Middle frontal gyrus (tissue), 1 donor: ENCODE results near the gene RPS21.

Source experiments
- DNase-seq: peaks from one replicate; pipeline ENCODE4 v3.0.0-alpha.2; 2015; ENCODE audit warnings: low spot score; ENCODE audit errors: extremely low spot score

The RPS21 gene

DNA sequence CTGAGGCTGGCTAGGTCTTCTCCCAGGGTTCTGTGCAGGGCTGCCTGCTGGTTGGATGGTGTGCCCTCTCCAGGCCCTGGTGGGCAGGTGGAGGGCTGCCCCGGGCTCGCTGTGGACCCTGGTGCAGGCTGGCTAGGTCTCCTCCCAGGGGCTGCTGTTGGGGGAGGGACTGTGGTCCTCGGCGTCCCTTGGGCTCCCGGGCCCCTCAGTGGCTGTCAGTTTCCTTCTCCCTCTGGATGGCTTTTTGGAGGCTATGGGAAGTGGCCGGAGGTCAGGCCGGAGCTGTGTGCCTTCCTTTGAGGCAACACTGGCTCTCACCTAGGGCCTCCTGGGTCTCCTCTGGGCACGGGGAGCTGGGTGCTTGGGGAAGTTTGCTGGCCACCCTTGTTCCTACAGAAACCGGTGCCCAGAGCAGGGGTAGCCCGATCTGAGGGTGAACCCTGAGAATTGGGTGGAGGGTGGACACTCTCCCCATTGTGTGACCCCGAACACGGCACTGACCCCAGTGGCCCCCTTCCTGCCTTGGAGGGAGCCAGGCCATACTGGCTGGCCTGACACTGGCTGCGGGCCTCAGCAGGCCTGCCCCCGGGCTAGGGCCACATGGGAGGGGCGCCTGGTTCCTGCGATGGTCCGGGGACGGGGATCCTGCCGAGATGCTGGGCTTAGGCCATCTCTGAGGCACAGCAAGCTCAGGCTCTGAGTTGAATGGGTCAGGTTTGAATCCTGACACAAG is 24.0 kb downstream of the RPS21 start:
- no peak for DNase-seq

DNA sequence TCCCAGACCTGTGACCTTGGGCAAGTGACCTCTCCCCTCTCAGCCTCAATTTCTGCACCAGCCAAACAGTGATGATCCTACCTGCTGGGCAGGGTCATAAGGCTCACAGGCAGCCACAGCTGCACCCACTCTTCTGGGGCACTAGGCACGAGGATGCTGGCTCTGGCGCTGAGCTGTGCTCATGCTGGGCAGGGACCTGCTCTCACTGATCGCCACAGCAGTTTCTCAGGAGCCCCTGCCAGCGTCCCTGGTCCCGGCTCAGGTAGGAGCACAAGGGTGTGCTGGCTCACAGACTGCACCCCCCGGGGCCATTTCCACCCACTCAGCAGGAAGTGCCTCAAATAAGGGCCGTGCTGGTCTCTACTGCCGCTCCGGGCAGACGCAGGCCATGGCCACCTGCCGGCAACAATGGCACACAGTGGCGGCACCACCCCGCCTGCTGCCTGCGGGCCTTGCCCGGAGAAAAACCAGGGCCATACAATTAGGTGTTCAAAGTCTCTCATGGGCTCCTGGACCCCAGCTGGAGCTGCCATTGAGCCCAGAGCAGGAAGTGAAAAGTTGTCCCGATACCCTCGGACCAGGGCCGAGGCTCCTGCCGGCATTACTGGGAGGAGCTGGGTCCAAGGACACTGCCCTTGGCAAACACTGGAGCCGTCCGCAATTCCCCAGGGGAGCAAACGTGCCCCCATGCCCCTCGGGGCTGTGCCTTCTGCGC is 24.7 kb downstream of the RPS21 start:
- DNase-seq = no peak

DNA sequence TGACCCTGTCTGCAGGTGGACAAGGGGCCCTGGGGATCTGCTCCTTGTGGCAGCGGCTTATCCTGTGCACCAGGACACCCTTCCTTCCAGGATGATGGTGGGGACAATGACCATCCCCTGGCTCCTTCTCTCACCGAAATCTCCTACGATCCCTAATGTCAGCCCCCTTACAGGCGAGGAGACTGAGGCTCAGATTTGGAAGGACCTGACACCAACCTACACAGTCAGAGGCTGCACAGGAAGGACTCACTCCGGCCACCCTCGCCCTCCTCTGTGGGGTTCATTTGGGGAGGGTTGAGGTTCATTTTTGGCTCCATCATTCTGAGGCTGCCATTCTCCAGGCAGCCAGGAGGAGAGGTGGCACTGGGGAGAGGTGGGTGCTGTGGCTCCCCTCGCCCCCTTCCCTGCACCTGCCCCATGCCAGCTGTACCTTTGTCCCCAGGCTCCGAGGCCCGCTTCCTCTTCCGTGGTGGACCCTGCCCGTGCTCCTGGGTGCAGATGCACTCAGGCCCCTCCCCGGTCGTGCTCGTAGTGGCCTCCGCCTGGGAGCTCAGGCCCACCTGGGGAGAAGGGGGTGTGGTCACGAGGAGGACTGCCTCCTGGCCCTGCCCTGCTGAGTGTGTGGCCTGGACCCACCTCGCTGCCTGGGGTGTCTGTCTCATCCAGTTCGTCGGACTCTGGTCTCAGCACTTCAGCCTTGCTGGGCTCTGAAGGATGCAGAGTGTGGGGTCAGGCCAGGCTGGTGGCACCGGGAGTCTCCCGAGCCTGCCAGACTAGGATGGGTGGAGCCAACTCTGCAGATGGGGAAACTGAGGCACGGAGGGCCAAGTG is 25.5 kb downstream of the RPS21 start:
- DNase-seq = no peak

DNA sequence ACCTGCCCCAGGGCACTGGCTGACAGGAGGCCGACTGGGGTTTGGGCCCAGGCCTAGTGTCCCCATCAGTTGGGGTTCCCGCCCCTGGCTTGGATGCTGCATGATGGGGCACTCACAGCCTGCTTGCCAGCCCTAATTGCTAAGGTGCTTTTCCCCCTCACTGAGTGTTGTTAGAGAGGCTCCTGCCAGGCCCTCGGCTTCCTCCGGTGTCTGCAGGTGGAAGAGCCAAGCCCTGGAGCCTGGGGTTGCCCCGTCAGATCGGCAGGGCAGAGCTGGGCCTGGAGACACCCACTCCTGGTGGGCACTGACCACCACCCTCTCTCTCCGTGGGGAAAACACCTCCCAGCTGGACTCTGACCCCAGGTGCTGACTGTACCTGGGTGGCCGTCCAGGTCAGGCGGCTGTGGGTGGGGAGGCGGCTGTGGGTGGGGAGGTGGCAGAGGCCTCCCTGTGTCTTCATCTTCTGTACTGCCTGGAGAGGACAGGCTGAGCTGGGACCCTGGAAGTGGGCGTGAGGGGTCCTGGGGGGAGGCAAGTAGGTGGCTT is 26.2 kb downstream of the RPS21 start:
- no peak for DNase-seq

DNA sequence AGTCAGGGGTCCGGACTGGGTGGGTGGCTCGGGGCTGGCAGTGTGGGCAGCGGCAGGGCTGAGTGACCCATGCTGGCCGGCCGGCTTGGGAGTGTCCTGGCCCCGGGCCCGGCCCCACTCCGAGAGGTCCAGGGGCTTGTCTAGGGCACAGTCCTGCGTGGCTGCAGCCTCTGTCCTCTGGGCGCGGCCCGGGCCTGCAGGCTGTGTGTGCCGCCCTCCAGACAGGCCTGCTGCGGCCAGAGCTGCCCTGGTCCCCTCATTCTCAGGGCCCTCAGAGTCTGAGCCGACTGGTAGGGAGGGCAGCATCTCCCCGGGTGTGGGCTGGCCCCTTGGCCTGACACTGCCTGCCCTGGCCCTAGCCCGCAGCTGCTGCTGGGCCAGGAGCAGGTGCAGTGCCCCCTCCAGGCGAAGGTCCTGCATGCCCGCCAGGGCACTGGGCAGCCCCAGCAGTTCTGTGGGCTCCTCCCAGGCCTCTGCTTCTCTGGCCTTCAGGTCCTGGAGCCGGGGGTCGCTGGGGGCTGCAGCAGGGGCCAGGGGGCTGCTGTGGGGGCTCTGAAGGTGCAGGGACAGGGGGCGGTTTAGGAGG is 27.1 kb downstream of the RPS21 start:
- DNase-seq = no peak

DNA sequence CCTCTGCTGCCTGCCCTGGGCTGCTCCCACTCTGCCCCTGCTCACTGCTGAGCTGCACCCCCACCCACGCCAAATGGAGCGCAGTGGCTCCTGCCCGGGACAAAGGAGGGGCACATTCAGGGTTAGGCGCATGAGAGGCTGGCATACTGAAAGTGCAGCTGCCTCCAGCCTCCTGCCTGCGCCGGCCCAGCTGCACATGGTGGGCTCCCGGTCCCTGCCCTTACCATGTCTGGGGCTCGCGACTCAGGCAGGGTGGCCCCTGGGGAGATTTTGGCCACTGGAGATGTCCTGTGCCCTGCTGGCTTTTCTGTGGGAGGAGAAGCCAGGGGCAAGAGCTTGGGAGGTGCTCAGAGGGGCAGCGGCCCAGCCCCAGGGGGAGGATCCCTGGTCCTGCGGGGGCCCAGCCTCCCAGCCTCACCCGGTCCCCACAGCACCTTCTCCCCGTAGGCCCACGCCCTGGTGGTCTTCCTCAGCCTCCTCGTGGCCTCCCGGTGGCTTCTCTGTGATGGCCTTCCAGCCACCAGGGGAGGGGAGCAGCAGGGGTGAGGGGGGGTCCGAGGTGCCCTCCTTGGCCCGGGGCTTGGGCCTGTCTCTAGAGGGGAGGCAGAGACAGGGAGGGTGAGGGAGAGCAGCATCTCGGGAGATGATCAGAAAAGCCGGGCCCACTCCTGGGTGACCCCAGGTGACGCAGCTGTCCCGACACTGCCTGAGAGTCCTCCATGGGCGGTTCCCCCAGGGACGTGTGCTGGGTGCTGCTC is 28.6 kb downstream of the RPS21 start:
- no peak for DNase-seq

DNA sequence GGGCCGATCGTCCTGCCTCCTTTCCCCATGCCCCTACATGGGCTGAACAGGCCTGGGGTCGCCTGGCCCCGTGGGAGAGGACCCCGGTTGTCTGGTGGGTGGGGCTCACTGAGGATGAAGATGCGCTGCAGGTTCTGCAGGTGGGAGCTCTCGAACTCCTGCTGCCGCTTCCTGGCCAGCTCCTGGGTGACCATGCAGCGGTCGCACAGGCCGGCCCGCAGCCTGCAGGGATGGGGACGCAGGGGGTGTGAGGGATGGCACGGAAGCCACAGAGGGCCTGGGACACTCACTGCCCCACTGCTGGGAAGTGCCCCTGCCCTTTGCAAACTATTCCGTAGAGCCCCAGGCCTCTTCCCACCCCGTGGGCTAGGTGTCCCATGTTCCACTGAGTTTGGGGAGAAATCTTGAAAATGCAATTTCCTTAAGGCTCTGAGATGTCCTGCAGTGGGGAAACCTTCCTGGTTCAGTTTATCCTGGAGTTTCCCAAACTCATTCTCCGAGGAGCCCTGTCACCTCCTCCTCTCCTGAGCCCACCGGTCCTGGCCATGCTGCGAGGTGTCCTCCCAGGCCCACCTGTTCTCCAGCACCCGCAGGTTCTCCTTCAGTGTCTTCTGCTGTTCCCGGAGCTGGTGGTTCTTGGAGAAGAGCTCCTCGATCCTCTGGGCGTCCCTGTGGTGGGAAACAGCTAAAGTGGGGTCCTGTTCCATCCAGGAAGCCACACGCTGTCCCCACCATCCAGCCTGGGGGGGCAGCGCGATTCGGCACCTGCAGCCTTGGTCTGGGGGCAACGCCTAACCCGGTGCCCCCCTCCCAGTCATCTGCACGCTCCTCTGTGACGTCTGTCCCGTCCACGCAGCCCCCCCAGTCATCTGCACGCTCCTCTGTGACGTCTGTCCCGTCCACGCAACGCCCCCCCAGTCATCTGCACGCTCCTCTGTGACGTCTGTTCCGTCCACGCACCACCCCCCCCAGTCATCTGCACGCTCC is 30.0 kb downstream of the RPS21 start:
- DNase-seq = no peak

DNA sequence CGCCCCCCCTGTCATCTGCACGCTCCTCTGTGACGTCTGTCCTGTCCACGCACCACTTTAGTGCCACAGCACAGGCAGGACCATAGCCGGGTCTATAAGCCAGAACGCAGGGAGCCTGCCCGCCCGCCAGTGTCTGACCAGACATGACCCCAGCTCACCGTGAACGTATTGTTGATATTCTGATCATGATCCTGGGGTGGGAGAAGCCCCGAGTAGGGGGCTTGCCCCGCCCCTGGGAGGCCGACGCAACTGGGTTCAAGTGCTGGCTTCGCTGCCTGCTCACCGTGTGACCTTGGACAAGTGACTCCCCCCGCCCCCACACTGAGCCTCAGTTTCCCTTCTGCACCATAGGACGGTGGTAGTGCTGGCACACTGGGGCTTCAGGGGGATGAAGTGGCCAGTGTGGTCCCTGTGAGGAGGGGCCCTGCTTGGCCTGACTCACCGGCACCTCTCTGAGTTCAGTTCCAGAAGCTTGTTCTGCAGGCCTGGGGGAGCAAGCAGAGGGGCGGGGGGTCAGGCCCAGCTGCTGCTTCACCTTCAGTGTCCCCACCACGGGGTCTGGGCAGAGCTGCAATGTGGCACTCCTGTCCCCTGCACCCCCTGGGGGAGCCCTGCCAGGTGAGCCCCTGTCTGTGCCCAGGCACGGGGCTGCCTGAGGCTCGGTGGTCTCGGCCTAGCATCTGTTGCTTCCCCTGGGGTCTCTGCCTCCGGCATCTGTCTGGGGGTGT is 31.2 kb downstream of the RPS21 start:
- no peak for DNase-seq

DNA sequence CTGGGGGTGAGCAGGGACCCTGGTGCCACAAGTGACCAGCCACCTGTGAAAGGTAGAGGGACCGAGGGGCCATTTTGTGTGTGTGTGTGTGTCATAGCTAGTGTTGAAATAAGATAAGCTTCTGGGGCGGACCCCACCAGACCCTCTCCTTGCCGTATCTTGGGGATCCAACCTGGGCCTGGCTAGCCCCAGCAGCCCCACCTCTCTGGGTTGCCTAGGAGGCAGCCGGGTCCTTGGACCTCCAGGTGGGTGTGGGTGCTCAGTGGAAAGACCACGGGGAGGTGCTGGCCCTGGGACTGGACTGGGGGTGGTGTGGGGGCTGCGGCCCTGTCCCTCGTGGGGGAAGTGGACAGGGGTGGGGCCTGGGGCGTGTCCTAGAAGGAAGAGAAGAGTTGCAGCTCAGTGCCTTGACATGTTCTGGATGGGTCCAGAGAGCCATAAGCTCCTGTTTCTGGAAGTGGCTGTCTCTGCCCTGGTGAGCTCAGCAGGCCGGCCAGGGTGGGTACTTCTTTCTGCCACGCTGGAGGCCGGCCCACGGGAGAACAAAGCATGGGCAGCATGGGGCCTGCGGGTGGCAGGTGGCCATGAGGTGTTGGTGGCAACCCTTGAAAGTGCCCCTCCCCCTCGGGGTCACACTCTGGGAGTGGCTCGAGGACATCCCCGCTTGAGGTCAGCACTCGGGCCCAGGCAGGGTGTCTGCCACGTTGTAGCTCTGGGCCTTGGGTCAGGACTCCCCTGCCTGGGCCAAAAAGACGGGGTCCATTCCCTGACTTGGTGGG is 32.0 kb downstream of the RPS21 start:
- DNase-seq = no peak

DNA sequence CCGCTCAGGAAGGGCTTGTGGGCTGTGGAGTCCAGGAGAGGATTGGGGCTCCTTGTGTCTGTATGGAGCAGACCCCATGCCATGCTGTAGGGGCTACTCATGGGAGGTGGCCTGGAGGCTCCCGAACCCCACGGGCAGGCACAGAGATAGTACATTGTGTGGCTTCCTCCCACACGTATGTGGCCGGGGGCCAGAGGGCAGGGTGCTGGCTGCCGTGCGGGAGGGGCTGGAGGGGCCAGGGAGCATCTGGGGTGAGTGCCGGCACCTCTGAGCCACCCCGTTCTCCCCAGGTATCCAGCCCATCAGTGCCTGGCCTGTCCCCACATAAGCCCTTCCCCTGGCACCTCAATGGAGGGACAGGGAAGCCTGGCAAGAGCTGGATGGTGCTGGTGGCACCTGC is 32.9 kb downstream of the RPS21 start:
- DNase-seq = no peak

DNA sequence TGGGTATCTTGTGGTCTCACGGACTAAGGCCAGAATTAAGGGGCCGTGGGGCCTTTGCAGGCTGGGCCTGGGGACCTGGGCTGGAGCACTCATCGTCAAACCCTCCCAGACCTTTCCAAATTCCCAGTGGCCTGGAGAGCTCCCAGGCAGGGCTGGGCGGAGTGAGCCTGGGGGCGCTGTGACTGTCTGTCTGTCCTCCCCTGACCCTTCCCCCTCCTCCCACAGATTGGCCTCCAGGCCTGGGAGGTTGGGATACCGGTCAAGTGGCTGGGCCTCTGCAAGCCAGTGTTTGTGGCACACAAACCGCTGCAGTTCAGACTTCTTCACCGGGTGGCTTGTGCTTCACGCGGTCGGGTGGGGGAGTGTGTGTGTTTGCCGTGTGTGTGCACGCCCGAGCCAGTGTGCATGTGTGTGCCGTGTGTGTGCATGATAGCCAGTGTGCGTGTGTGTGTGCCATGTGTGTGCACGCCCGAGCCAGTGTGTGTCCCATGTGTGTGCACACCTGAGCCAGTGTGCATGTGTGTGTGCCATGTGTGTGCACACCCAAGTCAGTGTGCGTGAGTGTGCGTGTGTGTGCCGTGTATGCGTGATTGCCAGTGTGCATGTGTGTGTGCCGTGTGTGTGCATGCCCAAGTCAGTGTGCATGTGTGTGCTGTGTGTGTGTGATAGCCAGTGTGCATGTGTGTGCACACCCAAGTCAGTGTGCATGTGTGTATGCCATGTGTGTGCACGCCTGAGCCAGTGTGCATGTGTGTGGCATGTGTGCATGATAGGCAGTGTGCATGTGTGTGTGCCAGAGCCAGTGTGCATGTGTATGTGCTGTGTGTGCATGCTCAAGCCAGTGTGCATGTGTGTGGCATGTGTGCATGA is 34.2 kb downstream of the RPS21 start:
- DNase-seq = no peak

DNA sequence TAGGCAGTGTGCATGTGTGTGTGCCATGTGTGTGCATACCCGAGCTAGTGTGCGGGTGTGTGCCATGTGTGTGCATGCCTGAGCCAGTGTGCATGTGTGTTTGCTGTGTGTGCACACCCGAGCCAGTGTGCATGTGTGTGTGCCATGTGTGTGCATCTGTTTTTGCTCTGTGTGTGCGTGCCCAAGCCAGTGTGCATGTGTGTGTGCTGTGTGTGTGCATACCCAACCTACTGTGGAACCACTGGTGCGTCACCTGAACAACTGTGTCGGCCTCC is 34.8 kb downstream of the RPS21 start:
- no peak for DNase-seq

DNA sequence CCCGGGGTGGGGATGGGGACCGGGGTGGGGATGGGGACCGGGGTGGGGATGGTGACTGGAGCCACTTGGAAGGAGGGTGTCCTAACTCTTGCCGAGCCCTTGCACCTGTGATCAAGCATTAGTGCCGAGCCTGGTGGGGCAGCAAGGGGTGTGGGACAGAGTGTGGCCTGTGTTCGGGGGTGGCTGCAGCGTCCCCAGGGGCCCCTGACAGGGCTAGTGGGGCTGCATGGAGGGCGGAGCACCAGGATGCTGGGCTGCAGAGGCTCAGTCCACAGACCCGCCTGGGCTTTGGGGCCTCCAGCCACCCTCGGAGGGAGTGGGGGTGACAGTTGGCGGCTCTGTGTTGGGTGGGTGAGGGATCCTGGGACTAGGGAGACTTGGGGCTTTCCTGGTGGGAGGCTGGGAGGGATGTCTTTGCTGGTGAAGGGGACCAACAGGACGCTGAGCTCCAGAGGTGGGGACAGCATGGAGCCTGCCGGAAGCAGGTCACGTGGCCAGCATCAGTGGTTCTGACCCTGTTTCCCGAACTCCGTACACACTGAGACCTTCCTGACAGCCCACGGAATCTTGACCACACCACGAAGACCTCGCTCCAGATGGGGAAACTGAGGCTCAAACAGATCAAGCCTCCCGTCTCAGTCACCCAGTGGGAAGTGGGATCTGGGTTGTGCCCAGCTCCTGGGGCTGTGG is 35.9 kb downstream of the RPS21 start:
- no peak for DNase-seq

DNA sequence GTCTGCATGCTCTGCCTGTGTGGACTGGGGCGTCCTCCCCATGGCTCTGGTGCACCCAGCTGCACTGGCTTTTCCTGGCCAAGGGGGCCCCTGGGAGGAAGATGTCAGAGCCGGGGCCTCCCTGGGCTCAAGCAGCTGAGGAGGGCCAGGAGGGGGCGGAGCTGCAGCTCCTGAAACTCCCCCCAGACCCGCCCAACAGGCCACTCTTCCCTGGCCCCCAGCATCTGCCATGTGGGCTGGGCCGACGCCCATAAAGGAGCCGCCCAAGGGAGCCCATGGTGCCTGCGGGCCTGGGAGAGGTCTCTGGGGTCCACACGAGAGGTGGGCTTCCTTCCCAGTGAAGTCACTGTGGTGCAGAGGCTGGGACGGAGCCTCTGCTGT is 36.4 kb downstream of the RPS21 start:
- DNase-seq = no peak

DNA sequence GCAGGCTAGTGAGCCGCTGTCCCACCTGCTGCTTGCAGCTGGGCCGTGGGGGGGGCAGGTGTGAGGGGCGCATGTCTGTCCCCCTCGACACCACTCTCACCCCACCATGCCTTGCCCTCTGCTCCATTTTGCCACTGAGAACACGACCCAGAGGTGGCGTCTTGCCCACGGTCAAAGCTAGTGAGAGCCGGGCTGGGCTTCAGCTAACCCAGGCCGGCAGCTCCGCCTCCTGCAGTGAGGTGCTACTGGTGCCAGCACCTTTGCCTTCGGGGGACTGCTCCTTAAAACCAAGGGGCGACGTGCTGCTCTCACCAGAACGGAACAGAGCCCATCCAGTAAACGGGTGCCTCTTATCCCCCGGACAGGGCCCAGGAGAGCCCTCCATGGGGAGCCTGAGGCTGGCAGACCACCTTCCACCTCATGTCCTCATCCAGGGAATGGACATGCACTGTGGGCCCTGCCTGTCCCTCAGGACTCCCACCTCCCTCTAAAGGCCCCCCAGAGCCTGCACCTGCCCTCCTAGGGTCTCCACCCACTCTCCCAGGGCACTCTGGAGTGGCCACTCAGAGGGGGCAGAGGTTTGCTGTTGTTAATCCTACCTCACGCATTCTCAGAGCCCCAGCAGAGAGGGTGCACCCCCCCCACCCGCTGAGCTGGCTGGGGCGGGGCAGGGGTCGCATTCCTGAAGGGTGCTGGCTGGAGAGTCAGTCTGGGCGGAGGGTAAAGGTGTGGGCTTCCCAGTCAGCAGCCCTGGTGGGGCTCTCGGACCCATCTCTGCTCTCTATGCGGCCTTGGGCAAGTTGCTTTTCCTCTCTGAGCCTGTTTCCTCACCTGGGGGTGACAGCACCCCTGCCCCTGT is 37.6 kb downstream of the RPS21 start:
- no peak for DNase-seq
